SU-DHL-6 (cell line): ENCODE results near the gene FAM3A.
"Not testable (repeated sequence)": the region's sequence is repeated elsewhere in the genome, so short reads cannot be mapped to it uniquely, and the experiment has no call there.

Experiments used
- H2AFZ ChIP-seq: fragments of 200-600 bp; sonication (generic); 2 replicates; pipeline ENCODE4 v1.6.1; 2014; ENCODE audit warnings: low read depth, mild to moderate bottlenecking, moderate library complexity, mixed read lengths, antibody characterized with exemption, low read length; ENCODE audit not compliant: severe bottlenecking
- H3F3A ChIP-seq: fragments of 200-600 bp; shearing (Covaris generic); 2 replicates; pipeline ENCODE4 v1.6.0; 2016; ENCODE audit warnings: antibody characterized with exemption, mild to moderate bottlenecking; ENCODE audit not compliant: insufficient read depth
- H3K27ac ChIP-seq: fragments of 200-600 bp; sonication (generic); 2 replicates; pipeline ENCODE4 v1.5.1; 2016; ENCODE audit warnings: low read depth, mild to moderate bottlenecking, low read length, moderate library complexity, mixed read lengths
- H3K27me3 ChIP-seq: fragments of 200-600 bp; sonication (generic), shearing (Covaris generic); 2 replicates; pipeline ENCODE4 v1.6.0; 2014; ENCODE audit warnings: mild to moderate bottlenecking, low read length
- H3K36me3 ChIP-seq: fragments of 200-600 bp; sonication (generic); 2 replicates; pipeline ENCODE4 v1.6.1; 2014; ENCODE audit warnings: mild to moderate bottlenecking, low read length, mixed read lengths
- H3K4me2 ChIP-seq: fragments of 300-600, 200-600 bp; shearing (Covaris generic), sonication (generic); 2 replicates; pipeline ENCODE4 v1.6.0; 2014; ENCODE audit warnings: low read length, low read depth, mild to moderate bottlenecking; ENCODE audit not compliant: poor library complexity, severe bottlenecking
- H3K4me3 ChIP-seq: fragments of 200-600 bp; sonication (generic); 2 replicates; pipeline ENCODE4 v1.5.1; 2014; ENCODE audit warnings: antibody characterized with exemption, low read length, mild to moderate bottlenecking, mixed read lengths; ENCODE audit not compliant: insufficient read depth, poor library complexity, severe bottlenecking
- H3K79me2 ChIP-seq: fragments of 200-600 bp; sonication (generic); 2 replicates; pipeline ENCODE4 v1.6.1; 2014; ENCODE audit warnings: mild to moderate bottlenecking, low read length, moderate library complexity; ENCODE audit not compliant: insufficient read depth
- H3K9ac ChIP-seq: fragments of 200-600 bp; sonication (generic); 2 replicates; pipeline ENCODE4 v1.7.0; 2014; ENCODE audit warnings: mild to moderate bottlenecking, low read length
- H3K9me2 ChIP-seq: fragments of 200-600 bp; sonication (generic); replicated peaks from 2 replicates; pipeline ENCODE4 v1.6.1; 2014; ENCODE audit warnings: low read length; ENCODE audit not compliant: insufficient read depth
- H3K9me3 ChIP-seq: fragments of 200-600 bp; sonication (generic); 2 replicates; pipeline ENCODE4 v1.6.1; 2014; ENCODE audit warnings: low read length, mixed read lengths; ENCODE audit not compliant: insufficient read depth
- H4K20me1 ChIP-seq: fragments of 200-600 bp; sonication (generic); 2 replicates; pipeline ENCODE4 v1.6.1; 2014; ENCODE audit warnings: low read depth, mild to moderate bottlenecking, antibody characterized with exemption, low read length, moderate library complexity, mixed read lengths
- EZH2phosphoT487 ChIP-seq: fragments of 200-600 bp; sonication (generic), shearing (Covaris generic); conservative IDR thresholded peaks from 2 replicates; pipeline ENCODE4 v1.6.1; 2018; ENCODE audit warnings: mild to moderate bottlenecking, antibody characterized with exemption, low read length, moderate library complexity, mixed read lengths
- TF ChIP-seq, protein P1 (sequence below): fragments of 200-600 bp; sonication (generic); IDR thresholded peaks from one replicate; pipeline ENCODE4 v1.5.1; 2017; ENCODE audit warnings: antibody characterized with exemption, mild to moderate bottlenecking, low read length, moderate library complexity; ENCODE audit not compliant: insufficient read depth, poor library complexity, severe bottlenecking

The FAM3A gene

DNA sequence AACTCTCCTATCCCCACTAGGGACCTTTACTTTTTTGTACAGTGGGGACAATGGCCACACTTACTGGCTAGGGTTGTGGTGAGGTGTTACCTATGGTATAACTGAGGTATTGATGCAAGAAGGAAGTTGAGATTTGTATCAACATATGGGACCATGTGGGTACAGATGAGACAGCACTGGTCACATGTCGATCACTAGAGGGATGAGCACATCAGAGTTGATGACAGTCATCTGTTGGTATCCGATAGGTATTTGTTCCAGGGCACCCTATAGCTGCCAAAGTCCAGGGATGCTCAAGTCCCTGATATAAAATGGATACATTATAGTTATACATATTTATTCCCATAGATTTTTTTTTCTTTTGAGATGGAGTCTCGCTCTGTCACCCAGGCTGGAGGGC lies 13.0 kb downstream of the FAM3A start:
- Histone ChIP-seq H3K4me2 (no peak overlapping the region), H3K79me2 (no peaks in the 10 kb centered on the region)

DNA sequence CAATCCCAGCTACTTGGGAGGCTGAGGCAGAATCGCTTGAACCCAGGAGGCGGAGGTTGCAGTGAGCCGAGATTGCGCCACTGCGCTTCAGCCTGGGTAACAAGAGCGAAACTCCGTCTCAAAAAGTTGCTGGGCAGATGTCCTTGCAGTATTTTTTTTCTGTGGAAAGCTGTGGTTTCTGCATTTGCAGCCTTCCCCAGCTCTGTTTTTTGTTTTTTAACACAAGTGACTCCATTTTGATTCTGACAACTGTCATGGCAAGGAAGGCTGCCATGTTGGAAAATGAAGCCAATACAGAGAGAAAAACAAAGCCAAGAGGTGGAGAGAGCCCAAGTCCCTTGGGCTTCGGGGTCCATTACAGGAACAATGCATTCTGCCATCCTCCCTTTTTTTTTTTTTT lies 13.9 kb downstream of the FAM3A start:
- 0 out of 2 replicates have a peak, but pooled peaks cover 5% of the 10 kb centered on the region for H3F3A ChIP-seq
- no peak overlapping the region for H3K4me3 ChIP-seq
- no peaks in the 10 kb centered on the region for H3K27me3 ChIP-seq
- H3K9me3 ChIP-seq = no peaks in the 10 kb centered on the region
- TF ChIP-seq, protein P1, sequence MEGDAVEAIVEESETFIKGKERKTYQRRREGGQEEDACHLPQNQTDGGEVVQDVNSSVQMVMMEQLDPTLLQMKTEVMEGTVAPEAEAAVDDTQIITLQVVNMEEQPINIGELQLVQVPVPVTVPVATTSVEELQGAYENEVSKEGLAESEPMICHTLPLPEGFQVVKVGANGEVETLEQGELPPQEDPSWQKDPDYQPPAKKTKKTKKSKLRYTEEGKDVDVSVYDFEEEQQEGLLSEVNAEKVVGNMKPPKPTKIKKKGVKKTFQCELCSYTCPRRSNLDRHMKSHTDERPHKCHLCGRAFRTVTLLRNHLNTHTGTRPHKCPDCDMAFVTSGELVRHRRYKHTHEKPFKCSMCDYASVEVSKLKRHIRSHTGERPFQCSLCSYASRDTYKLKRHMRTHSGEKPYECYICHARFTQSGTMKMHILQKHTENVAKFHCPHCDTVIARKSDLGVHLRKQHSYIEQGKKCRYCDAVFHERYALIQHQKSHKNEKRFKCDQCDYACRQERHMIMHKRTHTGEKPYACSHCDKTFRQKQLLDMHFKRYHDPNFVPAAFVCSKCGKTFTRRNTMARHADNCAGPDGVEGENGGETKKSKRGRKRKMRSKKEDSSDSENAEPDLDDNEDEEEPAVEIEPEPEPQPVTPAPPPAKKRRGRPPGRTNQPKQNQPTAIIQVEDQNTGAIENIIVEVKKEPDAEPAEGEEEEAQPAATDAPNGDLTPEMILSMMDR = no peak
- TF ChIP-seq EZH2phosphoT487 = no peak
- no peak overlapping the region for H3K4me2 ChIP-seq
- no peak overlapping the region for H2AFZ ChIP-seq
- H3K9ac ChIP-seq = no peak overlapping the region
- H3K36me3 ChIP-seq = no peaks in the 10 kb centered on the region
- no peaks in the 10 kb centered on the region for H3K79me2 ChIP-seq
- H3K27ac ChIP-seq = no peak overlapping the region
- no peaks in the 10 kb centered on the region for H4K20me1 ChIP-seq
- H3K9me2 ChIP-seq = no peaks in the 10 kb centered on the region

More for the DNA sequence above, 13.0 kb downstream of the FAM3A start:
- Histone ChIP-seq H3K9me2 (no peaks in the 10 kb centered on the region), H3K9ac (no peak overlapping the region), H2AFZ (no peak overlapping the region), H3K36me3 (no peaks in the 10 kb centered on the region), H3K27ac (no peak overlapping the region), H3F3A (0 out of 2 replicates have a peak, but pooled peaks cover 5% of the 10 kb centered on the region), H3K27me3 (no peaks in the 10 kb centered on the region), H3K9me3 (no peaks in the 10 kb centered on the region), H4K20me1 (no peaks in the 10 kb centered on the region), H3K4me3 (no peak overlapping the region)
- TF ChIP-seq, protein P1 = no peak
- TF ChIP-seq EZH2phosphoT487 = no peak

DNA sequence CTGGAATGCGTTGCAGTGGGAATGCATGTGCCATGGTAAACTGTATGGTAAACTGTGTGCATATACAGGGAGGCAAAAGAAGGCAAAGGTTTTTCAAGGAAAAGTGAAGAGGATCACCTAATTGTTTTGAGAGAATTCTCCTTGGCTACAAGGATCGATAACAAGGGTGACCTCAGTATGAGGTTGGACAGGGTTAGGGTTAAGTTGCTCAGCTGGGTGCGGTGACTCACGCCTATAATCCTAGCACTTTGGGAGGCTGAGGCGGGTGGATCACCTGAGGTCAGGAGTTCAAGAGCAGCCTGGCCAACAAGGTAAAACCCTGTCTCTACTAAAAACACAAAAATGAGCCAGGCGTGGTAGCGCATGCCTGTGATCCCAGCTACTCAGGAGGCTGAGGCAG lies 14.6 kb downstream of the FAM3A start:
- H3K9me3 ChIP-seq, H3K4me3 ChIP-seq, H4K20me1 ChIP-seq, H3K4me2 ChIP-seq, H3K79me2 ChIP-seq, H3K36me3 ChIP-seq, H3K9me2 ChIP-seq, H3K27ac ChIP-seq, H2AFZ ChIP-seq, H3K9ac ChIP-seq, H3F3A ChIP-seq, H3K27me3 ChIP-seq: not testable (repeated sequence)

DNA sequence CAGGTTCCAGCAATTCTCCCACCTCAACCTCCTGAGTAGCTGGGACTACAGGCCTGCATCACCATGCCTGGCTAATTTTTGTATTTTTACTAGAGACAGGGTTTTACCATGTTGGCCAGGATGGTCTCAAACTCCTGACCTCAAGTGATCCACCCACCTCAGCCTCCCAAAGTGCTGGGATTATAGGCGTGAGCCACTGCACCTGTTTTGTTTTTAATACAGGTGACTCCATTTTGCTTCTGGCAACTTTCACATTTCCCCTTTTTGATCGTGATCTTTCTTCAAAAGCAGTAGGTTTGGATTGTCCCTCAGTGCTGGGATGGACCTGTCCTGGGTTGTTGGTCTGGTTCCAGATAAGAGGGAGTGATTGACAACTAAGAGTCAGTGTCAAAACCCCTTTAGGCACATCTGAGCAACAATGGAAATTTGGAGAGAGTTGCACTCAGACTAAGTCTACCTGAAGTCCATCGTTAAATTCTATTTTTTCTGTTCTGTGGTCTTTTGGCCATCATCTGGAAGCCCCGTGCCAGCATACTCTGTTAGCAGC lies 19.4 kb downstream of the FAM3A start:
- not testable (repeated sequence) for H3K9me2 ChIP-seq, H3K9me3 ChIP-seq, H3K4me2 ChIP-seq, H3K36me3 ChIP-seq, H3K27ac ChIP-seq, H4K20me1 ChIP-seq, H3K79me2 ChIP-seq, H3K27me3 ChIP-seq, H3F3A ChIP-seq, H3K4me3 ChIP-seq, H3K9ac ChIP-seq, H2AFZ ChIP-seq
